ENCODE data around the gene ISCU.
A peak's percentile ranks its signal among the peaks of the same experiment; 100 is the strongest.

The ISCU gene

DNA sequence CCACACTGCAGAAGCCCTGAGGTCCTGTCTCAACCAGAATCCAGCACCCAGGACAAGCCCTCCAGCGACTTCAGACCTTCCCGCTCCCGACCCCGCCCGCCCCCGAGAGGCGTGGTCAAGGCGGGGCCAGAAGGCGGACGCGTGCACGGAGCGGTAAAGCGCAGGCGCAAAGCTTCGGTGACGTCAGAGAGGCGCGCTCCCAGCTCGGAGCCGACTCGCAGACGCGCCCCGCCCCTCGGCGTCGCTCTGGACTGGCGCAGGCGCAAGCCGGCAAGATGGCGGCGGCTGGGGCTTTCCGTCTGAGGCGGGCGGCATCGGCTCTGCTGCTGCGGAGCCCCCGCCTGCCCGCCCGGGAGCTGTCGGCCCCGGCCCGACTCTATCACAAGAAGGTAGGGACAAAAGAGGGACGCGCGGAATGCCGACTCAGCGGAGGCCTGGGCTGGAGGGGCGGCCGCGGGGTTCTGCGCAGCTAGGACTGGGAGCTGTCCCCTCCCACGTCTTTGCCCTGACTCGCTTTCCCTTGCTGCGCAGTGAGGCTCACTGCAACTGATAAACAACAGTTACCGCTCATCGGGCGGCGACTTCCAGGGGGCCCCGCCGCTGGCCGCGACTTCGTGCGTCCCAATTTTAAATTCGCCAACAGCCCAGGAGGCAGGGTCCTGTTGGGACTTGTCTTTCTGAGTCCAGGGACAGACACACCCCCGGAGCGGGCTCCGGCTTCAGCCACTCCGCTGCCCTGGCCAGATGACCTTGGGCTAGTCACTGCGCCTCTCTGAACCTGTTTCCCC, at the start of gene ISCU:
ISCU (plus strand) TSS at position 249 of the 788 bp plus-strand sequence; CDS start at position 276, 27 bp downstream.
- no peaks in the 10 kb centered on the region for H3K9me3 ChIP-seq (ENCODE audit: control insufficient read depth in 5 of 5, low read length in 5 of 5)

DNA sequence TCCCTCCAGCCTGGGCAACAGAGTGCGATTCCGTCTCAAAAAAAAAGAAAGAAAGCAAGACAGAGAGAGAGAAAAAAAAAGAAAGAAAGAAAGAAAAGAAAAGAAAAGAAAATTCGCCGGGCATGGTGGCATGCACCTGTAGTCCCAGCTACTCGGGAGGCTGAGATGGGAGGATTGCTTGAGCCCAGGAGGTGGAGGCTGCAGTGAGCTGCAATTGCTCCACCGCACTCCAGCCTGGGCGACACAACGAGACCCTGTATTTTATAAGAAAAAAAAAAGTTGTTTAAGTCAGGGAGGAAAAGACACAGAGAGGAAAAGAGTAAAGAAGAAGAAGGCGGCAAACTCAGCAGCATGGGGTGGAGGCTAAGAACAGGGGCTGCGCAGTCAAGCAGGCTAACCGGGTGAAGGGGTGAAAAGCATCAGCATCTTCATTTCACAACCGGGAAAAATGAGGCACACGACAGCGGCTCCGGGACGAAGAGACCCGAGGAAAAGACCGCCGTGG, 47.9 kb upstream of the ISCU start:
- Histone ChIP-seq H3K27me3 (ENCODE audit: control insufficient read depth in 5 of 5, insufficient read depth in 4 of 5, low read length in 5 of 5) (no peaks in the 10 kb centered on the region), H3K27ac (ENCODE audit: low read depth, low read length) (peak overlapping the region; percentile 62), H3K9me3 (ENCODE audit: control insufficient read depth in 5 of 5, low read length in 5 of 5) (no peaks in the 10 kb centered on the region), H3K4me3 (ENCODE audit: low read depth in 1 of 5, low read length in 5 of 5) (peak overlapping the region; percentile 56 to 94 (median 68)), H3K36me3 (ENCODE audit: control insufficient read depth in 5 of 5, insufficient read depth in 5 of 5, low read length in 5 of 5) (peaks cover 0 to 27% (median 21%) of the 10 kb centered on the region in 5 donors), H3K9ac (ENCODE audit: low read length in 5 of 5) (peak overlapping the region in 1 of 5 donors; percentile 10), H3K4me1 (ENCODE audit: control insufficient read depth in 5 of 5, insufficient read depth in 5 of 5, low read length in 5 of 5) (peaks cover 3 to 26% (median 23%) of the 10 kb centered on the region in 5 donors)

More for the DNA sequence above, at the start of gene ISCU:
- Histone ChIP-seq H3K9ac (ENCODE audit: low read length in 5 of 5) (peak within 1 kb of the TSS; percentile 82 to 98 (median 96)), H3K4me3 (ENCODE audit: low read depth in 1 of 5, low read length in 5 of 5) (peak within 1 kb of the TSS; percentile 98 to 100 (median 100)), H3K27me3 (ENCODE audit: control insufficient read depth in 5 of 5, insufficient read depth in 4 of 5, low read length in 5 of 5) (no peaks in the 10 kb centered on the region), H3K4me1 (ENCODE audit: control insufficient read depth in 5 of 5, insufficient read depth in 5 of 5, low read length in 5 of 5) (peaks cover 11 to 73% (median 57%) of the 10 kb centered on the region in 5 donors), H3K36me3 (ENCODE audit: control insufficient read depth in 5 of 5, insufficient read depth in 5 of 5, low read length in 5 of 5) (peaks cover 10 to 39% (median 37%) of the 10 kb centered on the region in 5 donors), H3K27ac (ENCODE audit: low read depth, low read length) (peak within 1 kb of the TSS; percentile 97)

DNA sequence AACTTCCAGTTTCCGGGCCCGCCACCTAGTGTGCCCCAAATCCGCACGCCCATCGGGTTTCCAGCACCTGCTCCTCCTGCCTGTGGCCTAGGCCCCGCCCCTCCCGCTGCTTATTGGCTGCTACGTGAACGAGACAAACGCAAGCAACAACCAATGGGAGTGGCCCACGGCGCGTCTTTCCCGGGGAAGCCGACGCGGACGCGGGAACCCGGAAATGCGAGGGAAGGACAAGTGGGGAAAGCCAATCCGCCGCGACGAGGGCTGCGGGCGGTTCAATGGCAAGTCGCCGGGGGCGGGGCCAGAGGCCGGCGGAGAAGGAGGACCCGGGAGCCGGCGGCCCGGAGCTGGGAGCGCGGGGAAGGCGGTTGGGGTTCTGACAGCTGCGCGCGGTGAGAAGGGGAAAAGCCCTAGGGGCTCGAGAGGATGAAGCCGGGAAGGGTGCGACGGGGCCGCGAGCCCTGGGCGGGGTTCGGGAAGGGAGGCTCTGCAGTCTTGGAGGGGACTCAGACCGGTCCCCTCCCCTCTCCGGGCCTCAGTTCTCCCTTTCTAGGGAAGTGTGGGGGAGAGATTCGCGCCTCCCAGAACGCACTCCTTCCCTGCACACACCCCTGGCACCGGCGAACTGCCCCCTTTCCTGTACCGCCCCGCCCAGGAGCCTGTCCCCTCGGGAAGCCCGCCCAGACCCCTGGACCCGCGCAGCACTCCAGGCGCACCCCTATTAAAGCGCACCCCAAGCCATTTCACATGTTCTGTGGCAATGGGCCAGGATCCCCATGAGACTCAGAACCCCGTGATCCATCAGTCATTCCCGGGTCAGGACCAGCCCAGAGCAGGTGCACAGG, 47.2 kb upstream of the ISCU start, which contains the start of gene FICD:
FICD (plus strand) TSS at position 305 of the 842 bp plus-strand sequence. CDS start 1,696 bp downstream, outside the sequence.
- peak within 1 kb of the TSS; percentile 63 to 91 (median 83) for H3K9ac ChIP-seq (ENCODE audit: low read length in 5 of 5)
- H3K9me3 ChIP-seq (ENCODE audit: control insufficient read depth in 5 of 5, low read length in 5 of 5), result no peaks in the 10 kb centered on the region
- no peaks in the 10 kb centered on the region for H3K27me3 ChIP-seq (ENCODE audit: control insufficient read depth in 5 of 5, insufficient read depth in 4 of 5, low read length in 5 of 5)
- H3K36me3 ChIP-seq (ENCODE audit: control insufficient read depth in 5 of 5, insufficient read depth in 5 of 5, low read length in 5 of 5), result peaks cover 0 to 33% (median 26%) of the 10 kb centered on the region in 5 donors
- peaks cover 3 to 26% (median 23%) of the 10 kb centered on the region in 5 donors for H3K4me1 ChIP-seq (ENCODE audit: control insufficient read depth in 5 of 5, insufficient read depth in 5 of 5, low read length in 5 of 5)
- peak within 1 kb of the TSS; percentile 81 to 94 (median 88) for H3K4me3 ChIP-seq (ENCODE audit: low read depth in 1 of 5, low read length in 5 of 5)
- H3K27ac ChIP-seq (ENCODE audit: low read depth, low read length), result peak within 1 kb of the TSS; percentile 62

DNA sequence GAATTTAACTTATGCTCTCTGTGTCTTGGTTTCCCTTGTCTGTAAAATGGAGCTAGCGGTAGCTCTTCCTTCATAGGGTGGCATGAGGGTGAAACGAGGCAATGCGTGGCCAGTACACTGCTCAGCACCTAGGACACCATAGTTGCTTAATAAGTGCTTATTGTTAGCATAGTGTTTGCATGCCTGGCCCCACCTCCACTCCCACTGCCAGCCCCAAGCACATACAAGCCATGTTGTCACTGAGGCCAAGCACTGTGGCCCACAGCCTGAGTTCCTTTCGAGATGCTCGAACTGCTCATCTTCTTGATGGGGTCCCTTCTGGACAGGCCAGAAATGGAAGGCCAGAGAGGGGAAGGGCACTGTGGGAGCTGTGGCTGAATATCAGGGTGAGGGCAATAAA, 46.5 kb upstream of the ISCU start:
- peak overlapping the region; percentile 63 to 91 (median 83) for H3K9ac ChIP-seq (ENCODE audit: low read length in 5 of 5)
- peak overlapping the region; percentile 81 to 94 (median 88) for H3K4me3 ChIP-seq (ENCODE audit: low read depth in 1 of 5, low read length in 5 of 5)
- peaks cover 5 to 39% (median 32%) of the 10 kb centered on the region in 5 donors for H3K36me3 ChIP-seq (ENCODE audit: control insufficient read depth in 5 of 5, insufficient read depth in 5 of 5, low read length in 5 of 5)
- H3K9me3 ChIP-seq (ENCODE audit: control insufficient read depth in 5 of 5, low read length in 5 of 5), result no peaks in the 10 kb centered on the region
- H3K27ac ChIP-seq (ENCODE audit: low read depth, low read length), result peak overlapping the region; percentile 62
- peaks cover 3 to 26% (median 23%) of the 10 kb centered on the region in 5 donors for H3K4me1 ChIP-seq (ENCODE audit: control insufficient read depth in 5 of 5, insufficient read depth in 5 of 5, low read length in 5 of 5)
- H3K27me3 ChIP-seq (ENCODE audit: control insufficient read depth in 5 of 5, insufficient read depth in 4 of 5, low read length in 5 of 5), result no peaks in the 10 kb centered on the region

DNA sequence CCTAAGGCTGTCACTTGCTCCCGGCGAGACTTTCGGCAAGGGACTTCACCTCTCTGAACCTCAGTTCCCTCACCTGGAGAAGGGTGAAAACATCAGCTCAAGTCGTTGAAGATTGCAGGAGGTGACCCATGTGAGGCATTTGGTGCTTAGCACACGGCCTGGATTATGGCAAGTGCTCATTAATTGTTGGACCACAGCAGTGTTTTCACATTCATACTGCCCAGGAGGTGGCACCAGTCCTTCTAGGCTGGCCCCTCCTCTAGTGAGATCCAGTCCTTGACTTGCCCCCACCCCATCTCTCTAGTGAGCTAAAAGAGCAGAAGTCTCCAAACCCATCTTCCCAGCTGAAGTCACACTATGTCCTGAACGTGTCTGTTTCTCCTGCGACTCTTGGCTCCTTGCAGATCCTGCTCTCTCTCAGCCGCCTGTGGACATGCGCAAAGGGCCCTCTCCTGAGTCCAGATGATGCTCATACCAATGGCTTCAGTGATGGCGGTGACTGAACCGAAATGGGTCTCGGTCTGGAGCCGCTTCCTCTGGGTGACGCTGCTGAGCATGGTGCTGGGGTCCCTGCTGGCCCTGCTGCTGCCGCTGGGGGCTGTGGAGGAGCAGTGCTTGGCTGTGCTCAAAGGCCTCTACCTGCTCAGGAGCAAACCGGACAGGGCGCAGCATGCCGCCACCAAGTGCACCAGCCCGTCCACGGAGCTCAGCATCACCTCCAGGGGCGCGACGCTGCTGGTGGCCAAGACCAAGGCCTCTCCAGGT, 45.7 kb upstream of the ISCU start:
- no peak overlapping the region for H3K27ac ChIP-seq (ENCODE audit: low read depth, low read length)

DNA sequence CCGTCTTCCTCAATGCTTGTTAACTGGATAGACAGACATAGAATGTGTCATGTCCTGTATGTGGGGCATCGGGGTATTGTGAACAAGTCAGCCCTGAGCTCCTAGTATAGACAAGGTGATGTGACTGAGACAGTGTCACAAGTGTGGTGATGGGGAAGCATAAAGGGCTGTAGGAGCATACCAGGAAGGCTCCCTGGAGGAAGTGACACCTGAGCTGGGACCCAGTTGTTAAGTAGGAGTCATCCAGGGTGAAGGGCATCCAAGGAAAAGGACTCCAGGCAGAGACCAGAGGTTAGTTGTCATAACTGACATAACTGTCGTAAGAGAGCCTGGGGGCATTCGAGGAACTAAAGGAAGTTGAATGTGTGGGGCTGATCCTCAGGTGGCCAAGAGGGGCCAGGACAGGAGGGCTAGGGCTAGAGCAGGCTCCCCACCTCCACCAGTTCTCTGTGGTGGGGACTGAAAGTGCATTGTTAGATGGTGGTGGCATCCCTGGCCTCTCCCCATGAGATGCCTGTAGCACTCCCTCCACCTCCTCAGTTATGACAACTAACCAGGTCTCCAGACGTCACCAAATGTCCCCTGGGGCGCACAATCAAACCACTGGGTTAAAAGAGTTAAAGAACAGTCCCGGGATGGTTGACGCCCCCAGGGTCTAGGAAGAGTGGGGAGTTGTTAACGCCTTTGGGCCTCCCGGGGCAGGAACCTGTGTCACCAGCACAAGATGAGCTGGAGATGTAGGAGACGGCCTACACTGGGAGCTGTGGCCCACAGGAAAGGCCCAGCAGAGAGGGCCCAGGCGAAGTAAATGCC, 44.9 kb upstream of the ISCU start:
- no peaks in the 10 kb centered on the region for H3K27me3 ChIP-seq (ENCODE audit: control insufficient read depth in 5 of 5, insufficient read depth in 4 of 5, low read length in 5 of 5)
- no peak overlapping the region for H3K27ac ChIP-seq (ENCODE audit: low read depth, low read length)
- H3K36me3 ChIP-seq (ENCODE audit: control insufficient read depth in 5 of 5, insufficient read depth in 5 of 5, low read length in 5 of 5), result peaks cover 11 to 54% (median 48%) of the 10 kb centered on the region in 5 donors
- no peak overlapping the region for H3K4me3 ChIP-seq (ENCODE audit: low read depth in 1 of 5, low read length in 5 of 5)
- H3K9ac ChIP-seq (ENCODE audit: low read length in 5 of 5), result no peak overlapping the region
- peaks cover 3 to 19% (median 18%) of the 10 kb centered on the region in 5 donors for H3K4me1 ChIP-seq (ENCODE audit: control insufficient read depth in 5 of 5, insufficient read depth in 5 of 5, low read length in 5 of 5)
- no peaks in the 10 kb centered on the region for H3K9me3 ChIP-seq (ENCODE audit: control insufficient read depth in 5 of 5, low read length in 5 of 5)

More for the DNA sequence above, 45.7 kb upstream of the ISCU start:
- Histone ChIP-seq H3K27me3 (ENCODE audit: control insufficient read depth in 5 of 5, insufficient read depth in 4 of 5, low read length in 5 of 5) (no peaks in the 10 kb centered on the region), H3K36me3 (ENCODE audit: control insufficient read depth in 5 of 5, insufficient read depth in 5 of 5, low read length in 5 of 5) (peaks cover 8 to 47% (median 40%) of the 10 kb centered on the region in 5 donors), H3K9ac (ENCODE audit: low read length in 5 of 5) (peak overlapping the region in 1 of 5 donors; percentile 83), H3K4me1 (ENCODE audit: control insufficient read depth in 5 of 5, insufficient read depth in 5 of 5, low read length in 5 of 5) (peaks cover 3 to 25% (median 23%) of the 10 kb centered on the region in 5 donors), H3K4me3 (ENCODE audit: low read depth in 1 of 5, low read length in 5 of 5) (peak overlapping the region in 1 of 5 donors; percentile 94), H3K9me3 (ENCODE audit: control insufficient read depth in 5 of 5, low read length in 5 of 5) (no peaks in the 10 kb centered on the region)

DNA sequence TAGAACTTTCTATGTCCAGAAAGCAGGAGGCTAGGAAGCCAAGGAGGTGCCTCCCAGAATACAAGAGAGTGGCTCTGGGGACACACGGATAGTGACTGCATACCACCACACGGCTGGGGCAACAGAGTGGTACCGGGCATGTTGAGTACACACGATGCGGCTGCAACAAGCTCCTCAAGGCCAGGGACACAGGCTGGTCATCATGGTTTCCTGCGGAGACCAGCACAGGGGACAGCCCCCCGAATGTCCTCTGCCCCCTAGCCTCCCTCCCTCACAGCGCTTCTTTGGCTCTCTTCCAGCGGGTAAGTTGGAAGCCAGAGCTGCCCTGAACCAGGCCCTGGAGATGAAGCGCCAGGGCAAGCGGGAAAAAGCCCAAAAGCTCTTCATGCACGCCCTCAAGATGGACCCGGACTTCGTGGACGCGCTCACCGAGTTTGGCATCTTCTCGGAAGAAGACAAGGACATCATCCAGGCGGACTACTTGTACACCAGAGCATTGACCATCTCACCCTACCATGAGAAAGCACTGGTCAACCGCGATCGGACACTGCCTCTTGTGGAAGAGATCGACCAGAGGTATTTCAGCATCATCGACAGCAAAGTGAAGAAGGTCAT, 44.2 kb upstream of the ISCU start:
- Histone ChIP-seq H3K4me1 (ENCODE audit: control insufficient read depth in 5 of 5, insufficient read depth in 5 of 5, low read length in 5 of 5) (peaks cover 3 to 19% (median 17%) of the 10 kb centered on the region in 5 donors), H3K4me3 (ENCODE audit: low read depth in 1 of 5, low read length in 5 of 5) (no peak overlapping the region), H3K36me3 (ENCODE audit: control insufficient read depth in 5 of 5, insufficient read depth in 5 of 5, low read length in 5 of 5) (peaks cover 12 to 61% (median 55%) of the 10 kb centered on the region in 5 donors), H3K9ac (ENCODE audit: low read length in 5 of 5) (no peak overlapping the region), H3K27me3 (ENCODE audit: control insufficient read depth in 5 of 5, insufficient read depth in 4 of 5, low read length in 5 of 5) (no peaks in the 10 kb centered on the region), H3K27ac (ENCODE audit: low read depth, low read length) (no peak overlapping the region), H3K9me3 (ENCODE audit: control insufficient read depth in 5 of 5, low read length in 5 of 5) (no peaks in the 10 kb centered on the region)

DNA sequence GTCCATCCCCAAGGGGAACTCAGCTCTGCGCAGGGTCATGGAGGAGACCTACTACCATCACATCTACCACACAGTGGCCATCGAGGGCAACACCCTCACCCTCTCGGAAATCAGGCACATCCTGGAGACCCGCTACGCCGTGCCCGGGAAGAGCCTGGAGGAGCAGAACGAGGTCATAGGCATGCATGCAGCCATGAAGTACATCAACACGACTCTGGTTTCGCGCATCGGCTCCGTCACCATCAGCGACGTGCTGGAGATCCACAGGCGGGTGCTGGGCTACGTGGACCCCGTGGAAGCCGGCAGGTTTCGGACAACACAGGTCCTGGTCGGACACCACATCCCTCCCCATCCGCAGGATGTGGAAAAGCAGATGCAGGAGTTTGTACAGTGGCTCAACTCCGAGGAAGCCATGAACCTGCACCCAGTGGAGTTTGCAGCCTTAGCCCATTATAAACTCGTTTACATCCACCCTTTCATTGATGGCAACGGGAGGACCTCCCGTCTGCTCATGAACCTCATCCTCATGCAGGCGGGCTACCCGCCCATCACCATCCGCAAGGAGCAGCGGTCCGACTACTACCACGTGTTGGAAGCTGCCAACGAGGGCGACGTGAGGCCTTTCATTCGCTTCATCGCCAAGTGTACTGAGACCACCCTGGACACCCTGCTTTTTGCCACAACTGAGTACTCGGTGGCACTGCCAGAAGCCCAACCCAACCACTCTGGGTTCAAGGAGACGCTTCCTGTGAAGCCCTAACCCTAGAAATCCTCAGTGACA, 43.5 kb upstream of the ISCU start:
- H3K27me3 ChIP-seq (ENCODE audit: control insufficient read depth in 5 of 5, insufficient read depth in 4 of 5, low read length in 5 of 5), result no peaks in the 10 kb centered on the region
- H3K9ac ChIP-seq (ENCODE audit: low read length in 5 of 5), result no peak overlapping the region
- H3K36me3 ChIP-seq (ENCODE audit: control insufficient read depth in 5 of 5, insufficient read depth in 5 of 5, low read length in 5 of 5), result peaks cover 12 to 68% (median 62%) of the 10 kb centered on the region in 5 donors
- no peak overlapping the region for H3K4me3 ChIP-seq (ENCODE audit: low read depth in 1 of 5, low read length in 5 of 5)
- H3K4me1 ChIP-seq (ENCODE audit: control insufficient read depth in 5 of 5, insufficient read depth in 5 of 5, low read length in 5 of 5), result peaks cover 3 to 19% (median 17%) of the 10 kb centered on the region in 5 donors
- H3K27ac ChIP-seq (ENCODE audit: low read depth, low read length), result no peak overlapping the region
- H3K9me3 ChIP-seq (ENCODE audit: control insufficient read depth in 5 of 5, low read length in 5 of 5), result no peaks in the 10 kb centered on the region

Measured in subcutaneous abdominal adipose tissue (tissue), 5 donors.